Glutamatergic neuron (in vitro differentiated cells): ENCODE measurements around the gene NUP93. TPM values are rescaled to one million over a fixed set of nuclear protein-coding genes. Genes with fewer than 3 reads are reported as not detected.

ENCODE experiments used
- DNase-seq: peaks from one replicate; pipeline ENCODE4 v3.0.0; 2022
- H3K27ac Mint-ChIP-seq: one replicate; pipeline ENCODE4 v1.8.0; 2020; ENCODE audit warnings: mild to moderate bottlenecking, mixed read lengths, inconsistent platforms; ENCODE audit not compliant: unreplicated experiment
- H3K27me3 Mint-ChIP-seq: one replicate; pipeline ENCODE4 v1.8.0; 2020; ENCODE audit warnings: mild to moderate bottlenecking, moderate library complexity, mixed read lengths, inconsistent platforms; ENCODE audit not compliant: unreplicated experiment
- H3K36me3 Mint-ChIP-seq: one replicate; pipeline ENCODE4 v1.8.0; 2020; ENCODE audit warnings: mild to moderate bottlenecking, mixed read lengths, inconsistent platforms; ENCODE audit not compliant: unreplicated experiment
- H3K4me1 Mint-ChIP-seq: one replicate; pipeline ENCODE4 v1.8.0; 2020; ENCODE audit warnings: mild to moderate bottlenecking, low read depth, mixed read lengths, inconsistent platforms; ENCODE audit not compliant: unreplicated experiment
- H3K4me3 Mint-ChIP-seq: one replicate; pipeline ENCODE4 v1.8.0; 2020; ENCODE audit warnings: mild to moderate bottlenecking, mixed read lengths, inconsistent platforms; ENCODE audit not compliant: unreplicated experiment
- H3K9me3 Mint-ChIP-seq: one replicate; pipeline ENCODE4 v1.8.0; 2020; ENCODE audit warnings: mild to moderate bottlenecking, moderate library complexity, mixed read lengths, inconsistent platforms; ENCODE audit not compliant: unreplicated experiment
- total RNA-seq: library from RNA; stranded (reverse); fragmentation: NEBNext Ultra II Directional; extraction: Animal tissue kit (Norgen Biotek cat#: 25700); gene quantifications from one replicate; pipeline ENCODE4 v1.2.1, GENCODE V29; 2021; ENCODE audit not compliant: unreplicated experiment
- TF ChIP-seq, protein P1 (sequence below): fragments of 200-600 bp; sonication (generic); IDR thresholded peaks from one replicate; pipeline ENCODE4 v1.5.0; 2021; ENCODE audit not compliant: partially characterized antibody, unreplicated experiment

The NUP93 gene
- total RNA-seq, 1 donor from 2014 or later, result 84.1 TPM

DNA sequence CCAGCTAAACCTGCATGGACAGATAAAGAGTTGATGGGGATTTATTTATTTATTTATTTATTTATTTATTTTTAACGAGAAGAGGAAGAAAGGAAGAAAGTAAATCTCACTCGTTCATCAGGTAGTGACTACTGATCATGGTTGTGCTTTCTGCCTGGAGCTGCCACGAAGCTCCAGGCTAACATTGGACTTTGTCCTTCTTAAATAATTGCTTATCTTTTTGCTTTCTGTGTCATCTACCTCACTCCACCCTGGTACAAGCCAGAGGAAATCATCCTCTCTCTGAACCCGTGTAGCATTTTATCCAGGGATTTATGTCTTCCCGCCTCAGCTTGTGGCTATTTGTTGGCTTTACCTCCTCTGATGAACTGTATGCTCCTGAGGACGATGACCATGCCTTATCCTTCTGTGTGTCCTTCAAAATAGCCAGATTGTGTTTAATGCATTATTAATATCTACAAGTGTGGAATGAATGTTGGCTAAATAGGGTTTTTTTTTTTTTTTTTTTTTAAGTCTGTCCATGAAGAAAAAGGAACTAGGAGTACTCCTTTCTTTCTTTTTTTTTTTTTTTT is 127.0 kb downstream of the NUP93 start:
- Mint-ChIP-seq H3K27me3 (peaks cover 9% of the 10 kb centered on the region), H3K27ac (no peak overlapping the region), H3K4me3 (no peak overlapping the region), H3K36me3 (no peaks in the 10 kb centered on the region), H3K9me3 (peaks cover 4% of the 10 kb centered on the region), H3K4me1 (peaks cover 12% of the 10 kb centered on the region)
- TF ChIP-seq, protein P1, sequence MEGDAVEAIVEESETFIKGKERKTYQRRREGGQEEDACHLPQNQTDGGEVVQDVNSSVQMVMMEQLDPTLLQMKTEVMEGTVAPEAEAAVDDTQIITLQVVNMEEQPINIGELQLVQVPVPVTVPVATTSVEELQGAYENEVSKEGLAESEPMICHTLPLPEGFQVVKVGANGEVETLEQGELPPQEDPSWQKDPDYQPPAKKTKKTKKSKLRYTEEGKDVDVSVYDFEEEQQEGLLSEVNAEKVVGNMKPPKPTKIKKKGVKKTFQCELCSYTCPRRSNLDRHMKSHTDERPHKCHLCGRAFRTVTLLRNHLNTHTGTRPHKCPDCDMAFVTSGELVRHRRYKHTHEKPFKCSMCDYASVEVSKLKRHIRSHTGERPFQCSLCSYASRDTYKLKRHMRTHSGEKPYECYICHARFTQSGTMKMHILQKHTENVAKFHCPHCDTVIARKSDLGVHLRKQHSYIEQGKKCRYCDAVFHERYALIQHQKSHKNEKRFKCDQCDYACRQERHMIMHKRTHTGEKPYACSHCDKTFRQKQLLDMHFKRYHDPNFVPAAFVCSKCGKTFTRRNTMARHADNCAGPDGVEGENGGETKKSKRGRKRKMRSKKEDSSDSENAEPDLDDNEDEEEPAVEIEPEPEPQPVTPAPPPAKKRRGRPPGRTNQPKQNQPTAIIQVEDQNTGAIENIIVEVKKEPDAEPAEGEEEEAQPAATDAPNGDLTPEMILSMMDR, result no peak
- DNase-seq, result no peak

DNA sequence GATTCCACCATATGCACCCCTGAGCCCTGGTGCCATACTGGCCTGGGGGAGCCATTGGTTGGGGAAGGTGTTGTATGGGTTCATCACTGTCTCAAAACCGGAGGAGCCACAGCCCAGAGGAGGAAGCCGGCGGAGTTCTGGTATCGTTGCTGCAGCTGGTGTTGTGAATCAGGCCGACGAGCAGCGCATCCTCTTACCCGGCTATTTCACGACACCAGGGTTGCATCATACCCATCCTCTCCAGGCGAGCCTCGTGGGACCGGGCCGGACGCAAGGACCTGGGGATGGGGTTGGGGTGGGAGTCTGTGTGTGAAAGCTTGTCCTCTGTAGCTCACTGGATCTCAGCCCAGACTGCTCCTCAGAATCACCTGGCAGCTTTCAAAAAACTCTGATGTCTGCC is 128.4 kb downstream of the NUP93 start:
- no peaks in the 10 kb centered on the region for H3K36me3 Mint-ChIP-seq
- no peak for DNase-seq
- peaks cover 4% of the 10 kb centered on the region for H3K9me3 Mint-ChIP-seq
- H3K27me3 Mint-ChIP-seq, result peaks cover 9% of the 10 kb centered on the region
- TF ChIP-seq, protein P1, result no peak
- H3K4me1 Mint-ChIP-seq, result peaks cover 14% of the 10 kb centered on the region
- no peak overlapping the region for H3K27ac Mint-ChIP-seq
- no peak overlapping the region for H3K4me3 Mint-ChIP-seq

DNA sequence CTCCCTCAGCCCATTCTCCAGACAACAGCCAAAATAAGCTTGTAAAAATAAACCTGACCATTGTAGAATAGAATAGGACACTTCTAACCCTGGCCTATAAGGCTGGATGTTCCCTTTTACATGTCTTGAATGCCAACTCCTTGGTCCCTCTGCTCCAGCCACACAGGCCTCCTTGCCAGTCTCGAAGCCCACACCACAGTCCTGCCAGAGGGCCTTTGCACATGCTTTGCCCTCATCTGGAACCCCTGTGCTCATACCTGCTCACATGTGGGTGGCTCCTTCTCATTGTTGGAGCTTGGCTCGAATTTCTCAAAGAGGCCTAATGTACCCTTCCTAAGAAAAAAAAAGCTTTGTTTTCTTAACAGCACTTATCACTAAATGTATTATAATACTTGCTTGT is 129.7 kb downstream of the NUP93 start:
- no peaks in the 10 kb centered on the region for H3K36me3 Mint-ChIP-seq
- TF ChIP-seq, protein P1, result no peak

DNA sequence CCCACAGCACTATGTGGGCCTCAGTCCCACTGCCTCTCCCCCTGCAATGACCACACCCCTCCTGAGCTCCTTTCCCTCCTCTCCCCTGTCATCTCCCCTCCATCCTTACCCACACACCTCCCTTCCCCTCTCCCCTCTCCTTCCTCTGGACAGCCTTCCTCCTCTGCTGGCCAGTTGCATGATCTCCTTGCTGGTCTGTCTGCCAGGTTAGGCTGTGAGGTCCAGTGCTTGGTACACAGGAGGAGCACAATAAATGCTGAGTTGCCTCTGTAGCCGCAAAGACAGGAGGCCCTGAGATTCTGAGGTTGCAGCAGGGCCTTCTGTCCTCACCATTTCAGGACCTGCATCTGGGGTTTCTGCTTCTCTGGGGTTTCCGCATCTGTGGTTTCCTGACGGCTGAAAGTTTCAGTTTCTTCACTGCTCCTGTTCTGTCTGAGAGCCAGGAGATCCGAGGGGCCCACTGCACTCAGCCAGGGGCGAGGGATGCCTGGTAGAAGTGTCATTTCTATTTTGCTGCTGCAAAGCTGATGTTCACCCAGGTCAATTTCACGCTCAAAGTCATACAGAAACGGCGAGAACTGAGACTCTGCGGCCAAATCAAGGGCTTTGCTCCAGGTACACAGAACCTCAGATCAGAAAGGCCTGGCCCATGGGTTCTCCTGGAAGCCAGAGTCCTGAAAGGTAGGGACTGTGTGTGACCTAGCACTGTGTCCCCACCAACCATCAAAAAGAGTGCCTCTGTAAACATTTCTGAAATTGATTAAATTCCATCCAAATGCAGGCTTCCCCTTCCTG is 130.5 kb downstream of the NUP93 start:
- peaks cover 9% of the 10 kb centered on the region for H3K27me3 Mint-ChIP-seq
- H3K4me3 Mint-ChIP-seq, result no peak overlapping the region
- H3K4me1 Mint-ChIP-seq, result peaks cover 15% of the 10 kb centered on the region
- peaks cover 4% of the 10 kb centered on the region for H3K9me3 Mint-ChIP-seq
- no peaks in the 10 kb centered on the region for H3K36me3 Mint-ChIP-seq
- no peak overlapping the region for H3K27ac Mint-ChIP-seq
- TF ChIP-seq, protein P1, result no peak
- DNase-seq, result no peak

More for the DNA sequence above, 129.7 kb downstream of the NUP93 start:
- H3K4me1 Mint-ChIP-seq, result peaks cover 15% of the 10 kb centered on the region
- H3K27me3 Mint-ChIP-seq, result peaks cover 9% of the 10 kb centered on the region
- no peak for DNase-seq
- no peak overlapping the region for H3K4me3 Mint-ChIP-seq
- peaks cover 4% of the 10 kb centered on the region for H3K9me3 Mint-ChIP-seq
- H3K27ac Mint-ChIP-seq, result no peak overlapping the region

DNA sequence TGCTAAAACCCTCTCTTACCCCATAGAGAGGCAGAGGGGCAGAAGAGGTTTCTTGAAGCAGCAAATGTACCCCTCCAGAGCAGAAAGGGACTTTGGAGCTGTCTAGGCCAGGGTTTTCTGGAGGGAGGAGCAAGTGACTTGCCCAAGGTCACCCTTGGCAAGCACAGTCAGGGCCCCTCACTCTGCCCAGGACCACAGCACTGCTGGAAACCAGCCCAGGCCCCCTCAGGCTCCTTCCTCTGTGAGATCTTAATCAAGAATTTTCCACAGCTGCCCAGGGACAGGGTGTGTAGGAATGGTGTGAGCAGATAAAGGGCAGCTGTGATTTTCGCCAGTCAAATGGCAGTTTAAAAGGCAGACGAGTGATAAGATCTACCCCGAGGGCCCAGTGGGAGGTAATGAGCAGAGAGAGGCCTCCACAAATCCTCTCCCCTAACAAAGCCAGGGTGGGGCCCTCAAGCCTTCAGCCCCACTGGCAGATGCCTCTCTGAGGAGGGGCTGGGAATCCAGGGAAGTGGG is 131.2 kb downstream of the NUP93 start:
- no peak for DNase-seq
- TF ChIP-seq, protein P1, result no peak
- H3K36me3 Mint-ChIP-seq, result no peaks in the 10 kb centered on the region
- H3K27ac Mint-ChIP-seq, result peak overlapping the region; percentile 18
- peaks cover 9% of the 10 kb centered on the region for H3K27me3 Mint-ChIP-seq
- H3K4me3 Mint-ChIP-seq, result peak overlapping the region; percentile 25
- H3K4me1 Mint-ChIP-seq, result peaks cover 15% of the 10 kb centered on the region
- H3K9me3 Mint-ChIP-seq, result peaks cover 4% of the 10 kb centered on the region
